GM10847 (cell line): Measurements from ENCODE around the gene YPEL5.

Source experiments
- POLR2A ChIP-seq: IDR thresholded peaks from 2 replicates; pipeline ENCODE4 v1.6.1; 2011; ENCODE audit not compliant: insufficient read length; ENCODE audit errors: extremely low read depth

YPEL5 gene

GRCh38 chr2:30135541-30135940 lies 11.3 kb upstream of the YPEL5 start:
- no peak for TF ChIP-seq POLR2A

- no peak for TF ChIP-seq POLR2A
Measured at GRCh38 chr2:30136764-30137444, 9.9 kb upstream of the YPEL5 start.

- no peak for TF ChIP-seq POLR2A
Measured at GRCh38 chr2:30139131-30139870, 7.5 kb upstream of the YPEL5 start.

- no peak for TF ChIP-seq POLR2A
Measured at GRCh38 chr2:30141136-30141535, 5.7 kb upstream of the YPEL5 start.

- no peak for TF ChIP-seq POLR2A
Measured at GRCh38 chr2:30144260-30144659, 2.5 kb upstream of the YPEL5 start.

- no peak for TF ChIP-seq POLR2A
Measured at GRCh38 chr2:30145826-30146336, 926 bp upstream of the YPEL5 start.

- TF ChIP-seq POLR2A = peak; percentile 5
Measured at GRCh38 chr2:30147196-30147714, 448 bp downstream of the YPEL5 start.

GRCh38 chr2:30147715-30148610 lies 1.2 kb downstream of the YPEL5 start:
- peak; percentile 12 for TF ChIP-seq POLR2A

- TF ChIP-seq POLR2A = no peak
Measured at GRCh38 chr2:30148850-30149249, 2.0 kb downstream of the YPEL5 start.

- no peak for TF ChIP-seq POLR2A
Measured at GRCh38 chr2:30149513-30149912, 2.7 kb downstream of the YPEL5 start.

- TF ChIP-seq POLR2A = no peak
Measured at GRCh38 chr2:30149976-30150375, 3.2 kb downstream of the YPEL5 start.

- no peak for TF ChIP-seq POLR2A
Measured at GRCh38 chr2:30150786-30151185, 4.0 kb downstream of the YPEL5 start.

GRCh38 chr2:30152385-30152784 lies 5.6 kb downstream of the YPEL5 start:
- no peak for TF ChIP-seq POLR2A

GRCh38 chr2:30155202-30155601 lies 8.4 kb downstream of the YPEL5 start:
- TF ChIP-seq POLR2A = no peak
